Thyroid gland (tissue), 4 donors: Measurements from ENCODE around the gene SELENOK.

Experiments used
- POLR2A ChIP-seq, 2 donors: fragments of 450-650 bp; IDR thresholded peaks; one replicate each; pipeline ENCODE4 v1.6.1; 2017; ENCODE audit warnings: antibody characterized with exemption in 2 of 2, mild to moderate bottlenecking in 2 of 2, moderate library complexity in 1 of 2
- TF ChIP-seq, protein P1 (sequence below), 6 experiments: fragments of 200-600 bp in 3 of 6; fragments of 450-650 bp in 3 of 6; sonication (generic) in 3 of 6; IDR thresholded peaks; one replicate each; pipeline ENCODE4 v1.5.1; 2016 to 2019; ENCODE audit warnings: antibody characterized with exemption in 6 of 6, mild to moderate bottlenecking in 2 of 6, inconsistent platforms in 1 of 6, moderate library complexity in 1 of 6

DNA sequence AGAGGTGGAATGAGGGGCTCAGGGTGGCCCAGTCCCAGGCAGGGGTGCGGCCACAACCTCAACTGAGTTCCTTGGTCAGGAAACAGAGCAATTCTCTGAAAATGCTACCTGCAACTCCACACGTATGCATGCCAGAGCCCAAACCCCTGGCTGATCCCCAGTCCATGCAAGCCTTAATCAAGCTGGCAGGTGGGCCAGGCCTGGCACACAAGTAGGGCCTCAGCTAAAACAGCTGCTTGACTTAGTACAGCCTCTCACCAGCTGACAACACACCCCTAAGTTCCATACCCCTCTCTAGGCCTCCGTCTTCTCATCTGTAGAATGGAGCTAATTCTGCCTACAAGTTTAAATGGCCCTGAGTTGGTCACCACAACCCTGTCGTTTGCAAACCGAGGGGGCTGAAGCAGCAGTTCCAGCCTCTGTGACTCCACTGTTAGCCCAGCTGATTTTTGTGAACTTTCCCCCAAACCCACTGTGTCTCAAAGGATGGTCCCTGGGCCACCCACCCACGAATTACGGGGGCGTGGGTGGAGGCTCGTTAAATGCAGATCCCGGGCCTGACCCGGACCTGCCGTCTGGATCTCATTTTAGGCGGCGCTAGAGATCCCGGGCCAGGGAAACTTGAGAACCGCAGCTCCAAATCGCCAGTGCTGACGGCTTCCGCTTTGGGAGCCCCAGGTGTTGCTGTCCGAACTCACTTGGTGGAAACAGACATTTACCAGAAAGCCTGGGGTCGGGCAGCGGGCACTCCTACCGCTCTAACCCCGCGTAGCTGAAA is 46.4 kb downstream of the SELENOK start:
- TF ChIP-seq, protein P1, sequence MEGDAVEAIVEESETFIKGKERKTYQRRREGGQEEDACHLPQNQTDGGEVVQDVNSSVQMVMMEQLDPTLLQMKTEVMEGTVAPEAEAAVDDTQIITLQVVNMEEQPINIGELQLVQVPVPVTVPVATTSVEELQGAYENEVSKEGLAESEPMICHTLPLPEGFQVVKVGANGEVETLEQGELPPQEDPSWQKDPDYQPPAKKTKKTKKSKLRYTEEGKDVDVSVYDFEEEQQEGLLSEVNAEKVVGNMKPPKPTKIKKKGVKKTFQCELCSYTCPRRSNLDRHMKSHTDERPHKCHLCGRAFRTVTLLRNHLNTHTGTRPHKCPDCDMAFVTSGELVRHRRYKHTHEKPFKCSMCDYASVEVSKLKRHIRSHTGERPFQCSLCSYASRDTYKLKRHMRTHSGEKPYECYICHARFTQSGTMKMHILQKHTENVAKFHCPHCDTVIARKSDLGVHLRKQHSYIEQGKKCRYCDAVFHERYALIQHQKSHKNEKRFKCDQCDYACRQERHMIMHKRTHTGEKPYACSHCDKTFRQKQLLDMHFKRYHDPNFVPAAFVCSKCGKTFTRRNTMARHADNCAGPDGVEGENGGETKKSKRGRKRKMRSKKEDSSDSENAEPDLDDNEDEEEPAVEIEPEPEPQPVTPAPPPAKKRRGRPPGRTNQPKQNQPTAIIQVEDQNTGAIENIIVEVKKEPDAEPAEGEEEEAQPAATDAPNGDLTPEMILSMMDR (IDR thresholded peaks at IDR 0.05): peak in 4 of 6 experiments; percentile 15 to 43 (median 21)
- no peak for TF ChIP-seq POLR2A (IDR thresholded peaks at IDR 0.05)
